ENCODE results near the gene DXO. TPM values are rescaled to one million over a fixed set of nuclear protein-coding genes. Genes with fewer than 3 reads are reported as not detected.

DXO gene
- total and polyA plus RNA-seq, 2 of the 13 experiments (the other 11 are each of a cell fraction or from before 2014, with no cell fraction given): 18.6 to 26.2 TPM

DNA sequence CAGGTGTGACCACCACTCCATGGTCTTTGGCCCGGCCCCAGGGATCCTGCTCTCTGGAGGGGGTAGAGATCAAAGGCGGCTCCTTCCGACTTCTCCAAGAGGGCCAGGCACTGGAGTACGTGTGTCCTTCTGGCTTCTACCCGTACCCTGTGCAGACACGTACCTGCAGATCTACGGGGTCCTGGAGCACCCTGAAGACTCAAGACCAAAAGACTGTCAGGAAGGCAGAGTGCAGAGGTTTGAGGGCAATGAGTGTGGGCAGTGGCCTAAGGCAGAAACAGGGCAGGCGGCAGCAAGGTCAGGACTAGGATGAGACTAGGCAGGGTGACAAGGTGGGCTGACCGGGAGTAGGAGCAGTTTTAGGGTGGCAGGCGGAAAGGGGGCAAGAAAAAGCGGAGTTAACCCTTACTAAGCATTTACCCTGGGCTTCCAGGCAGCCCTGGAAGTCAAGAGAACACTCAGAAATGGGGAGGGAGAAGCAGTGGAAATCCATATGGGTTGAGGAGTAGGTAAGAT is 25.5 kb downstream of the DXO start (continued):
- TF ChIP-seq ZNF652 (CRISPR knock-in tag; IDR thresholded peaks at IDR 0.05; ENCODE audit: borderline replicate concordance, low read depth): peak; percentile 60; the same call in 1 of the 2 replicates
- TF ChIP-seq, protein P1, sequence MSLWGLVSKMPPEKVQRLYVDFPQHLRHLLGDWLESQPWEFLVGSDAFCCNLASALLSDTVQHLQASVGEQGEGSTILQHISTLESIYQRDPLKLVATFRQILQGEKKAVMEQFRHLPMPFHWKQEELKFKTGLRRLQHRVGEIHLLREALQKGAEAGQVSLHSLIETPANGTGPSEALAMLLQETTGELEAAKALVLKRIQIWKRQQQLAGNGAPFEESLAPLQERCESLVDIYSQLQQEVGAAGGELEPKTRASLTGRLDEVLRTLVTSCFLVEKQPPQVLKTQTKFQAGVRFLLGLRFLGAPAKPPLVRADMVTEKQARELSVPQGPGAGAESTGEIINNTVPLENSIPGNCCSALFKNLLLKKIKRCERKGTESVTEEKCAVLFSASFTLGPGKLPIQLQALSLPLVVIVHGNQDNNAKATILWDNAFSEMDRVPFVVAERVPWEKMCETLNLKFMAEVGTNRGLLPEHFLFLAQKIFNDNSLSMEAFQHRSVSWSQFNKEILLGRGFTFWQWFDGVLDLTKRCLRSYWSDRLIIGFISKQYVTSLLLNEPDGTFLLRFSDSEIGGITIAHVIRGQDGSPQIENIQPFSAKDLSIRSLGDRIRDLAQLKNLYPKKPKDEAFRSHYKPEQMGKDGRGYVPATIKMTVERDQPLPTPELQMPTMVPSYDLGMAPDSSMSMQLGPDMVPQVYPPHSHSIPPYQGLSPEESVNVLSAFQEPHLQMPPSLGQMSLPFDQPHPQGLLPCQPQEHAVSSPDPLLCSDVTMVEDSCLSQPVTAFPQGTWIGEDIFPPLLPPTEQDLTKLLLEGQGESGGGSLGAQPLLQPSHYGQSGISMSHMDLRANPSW (CRISPR knock-in tag; IDR thresholded peaks at IDR 0.05; ENCODE audit: borderline replicate concordance): no peak
- 0 out of 2 replicates have a peak, but pooled peaks have one; percentile 18 for TF ChIP-seq ATF7-NPFF (CRISPR knock-in tag; IDR thresholded peaks at IDR 0.05; ENCODE audit: low read depth)
- no peak for TF ChIP-seq SOX6 (IDR thresholded peaks at IDR 0.05)
- no peak for TF ChIP-seq SOX6 (CRISPR knock-in tag; IDR thresholded peaks at IDR 0.05)
- no peak for TF ChIP-seq GTF2F1 (IDR thresholded peaks at IDR 0.05; ENCODE audit: low read length)
- TF ChIP-seq CCDC6 (CRISPR knock-in tag; IDR thresholded peaks at IDR 0.05): 0 out of 2 replicates have a peak, but pooled peaks have one; percentile 8
- TF ChIP-seq ZNF510 (CRISPR knock-in tag; IDR thresholded peaks at IDR 0.05; ENCODE audit: low read depth): no peak
- peak; percentile 31; the same call in 1 of the 2 replicates for TF ChIP-seq ZNF333 (CRISPR knock-in tag; IDR thresholded peaks at IDR 0.05; ENCODE audit: borderline replicate concordance)
- TF ChIP-seq, protein P2, sequence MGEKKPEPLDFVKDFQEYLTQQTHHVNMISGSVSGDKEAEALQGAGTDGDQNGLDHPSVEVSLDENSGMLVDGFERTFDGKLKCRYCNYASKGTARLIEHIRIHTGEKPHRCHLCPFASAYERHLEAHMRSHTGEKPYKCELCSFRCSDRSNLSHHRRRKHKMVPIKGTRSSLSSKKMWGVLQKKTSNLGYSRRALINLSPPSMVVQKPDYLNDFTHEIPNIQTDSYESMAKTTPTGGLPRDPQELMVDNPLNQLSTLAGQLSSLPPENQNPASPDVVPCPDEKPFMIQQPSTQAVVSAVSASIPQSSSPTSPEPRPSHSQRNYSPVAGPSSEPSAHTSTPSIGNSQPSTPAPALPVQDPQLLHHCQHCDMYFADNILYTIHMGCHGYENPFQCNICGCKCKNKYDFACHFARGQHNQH (CRISPR knock-in tag; IDR thresholded peaks at IDR 0.05): no peak
- TF ChIP-seq KMT2B (CRISPR knock-in tag; IDR thresholded peaks at IDR 0.05): no peak
- TF ChIP-seq, protein P3, sequence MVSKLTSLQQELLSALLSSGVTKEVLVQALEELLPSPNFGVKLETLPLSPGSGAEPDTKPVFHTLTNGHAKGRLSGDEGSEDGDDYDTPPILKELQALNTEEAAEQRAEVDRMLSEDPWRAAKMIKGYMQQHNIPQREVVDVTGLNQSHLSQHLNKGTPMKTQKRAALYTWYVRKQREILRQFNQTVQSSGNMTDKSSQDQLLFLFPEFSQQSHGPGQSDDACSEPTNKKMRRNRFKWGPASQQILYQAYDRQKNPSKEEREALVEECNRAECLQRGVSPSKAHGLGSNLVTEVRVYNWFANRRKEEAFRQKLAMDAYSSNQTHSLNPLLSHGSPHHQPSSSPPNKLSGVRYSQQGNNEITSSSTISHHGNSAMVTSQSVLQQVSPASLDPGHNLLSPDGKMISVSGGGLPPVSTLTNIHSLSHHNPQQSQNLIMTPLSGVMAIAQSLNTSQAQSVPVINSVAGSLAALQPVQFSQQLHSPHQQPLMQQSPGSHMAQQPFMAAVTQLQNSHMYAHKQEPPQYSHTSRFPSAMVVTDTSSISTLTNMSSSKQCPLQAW (CRISPR knock-in tag; IDR thresholded peaks at IDR 0.05): no peak
- TF ChIP-seq U2AF1 (optimal IDR thresholded peaks at IDR 0.05; ENCODE audit: low read depth, low read length): no peak
- TF ChIP-seq TCF7L2 (IDR thresholded peaks at IDR 0.05; ENCODE audit: low read depth, low read length): peak; percentile 28; the same call in 1 of the 2 replicates
- TF ChIP-seq RFXANK (CRISPR knock-in tag; IDR thresholded peaks at IDR 0.05): no peak
- TF ChIP-seq, protein P4, sequence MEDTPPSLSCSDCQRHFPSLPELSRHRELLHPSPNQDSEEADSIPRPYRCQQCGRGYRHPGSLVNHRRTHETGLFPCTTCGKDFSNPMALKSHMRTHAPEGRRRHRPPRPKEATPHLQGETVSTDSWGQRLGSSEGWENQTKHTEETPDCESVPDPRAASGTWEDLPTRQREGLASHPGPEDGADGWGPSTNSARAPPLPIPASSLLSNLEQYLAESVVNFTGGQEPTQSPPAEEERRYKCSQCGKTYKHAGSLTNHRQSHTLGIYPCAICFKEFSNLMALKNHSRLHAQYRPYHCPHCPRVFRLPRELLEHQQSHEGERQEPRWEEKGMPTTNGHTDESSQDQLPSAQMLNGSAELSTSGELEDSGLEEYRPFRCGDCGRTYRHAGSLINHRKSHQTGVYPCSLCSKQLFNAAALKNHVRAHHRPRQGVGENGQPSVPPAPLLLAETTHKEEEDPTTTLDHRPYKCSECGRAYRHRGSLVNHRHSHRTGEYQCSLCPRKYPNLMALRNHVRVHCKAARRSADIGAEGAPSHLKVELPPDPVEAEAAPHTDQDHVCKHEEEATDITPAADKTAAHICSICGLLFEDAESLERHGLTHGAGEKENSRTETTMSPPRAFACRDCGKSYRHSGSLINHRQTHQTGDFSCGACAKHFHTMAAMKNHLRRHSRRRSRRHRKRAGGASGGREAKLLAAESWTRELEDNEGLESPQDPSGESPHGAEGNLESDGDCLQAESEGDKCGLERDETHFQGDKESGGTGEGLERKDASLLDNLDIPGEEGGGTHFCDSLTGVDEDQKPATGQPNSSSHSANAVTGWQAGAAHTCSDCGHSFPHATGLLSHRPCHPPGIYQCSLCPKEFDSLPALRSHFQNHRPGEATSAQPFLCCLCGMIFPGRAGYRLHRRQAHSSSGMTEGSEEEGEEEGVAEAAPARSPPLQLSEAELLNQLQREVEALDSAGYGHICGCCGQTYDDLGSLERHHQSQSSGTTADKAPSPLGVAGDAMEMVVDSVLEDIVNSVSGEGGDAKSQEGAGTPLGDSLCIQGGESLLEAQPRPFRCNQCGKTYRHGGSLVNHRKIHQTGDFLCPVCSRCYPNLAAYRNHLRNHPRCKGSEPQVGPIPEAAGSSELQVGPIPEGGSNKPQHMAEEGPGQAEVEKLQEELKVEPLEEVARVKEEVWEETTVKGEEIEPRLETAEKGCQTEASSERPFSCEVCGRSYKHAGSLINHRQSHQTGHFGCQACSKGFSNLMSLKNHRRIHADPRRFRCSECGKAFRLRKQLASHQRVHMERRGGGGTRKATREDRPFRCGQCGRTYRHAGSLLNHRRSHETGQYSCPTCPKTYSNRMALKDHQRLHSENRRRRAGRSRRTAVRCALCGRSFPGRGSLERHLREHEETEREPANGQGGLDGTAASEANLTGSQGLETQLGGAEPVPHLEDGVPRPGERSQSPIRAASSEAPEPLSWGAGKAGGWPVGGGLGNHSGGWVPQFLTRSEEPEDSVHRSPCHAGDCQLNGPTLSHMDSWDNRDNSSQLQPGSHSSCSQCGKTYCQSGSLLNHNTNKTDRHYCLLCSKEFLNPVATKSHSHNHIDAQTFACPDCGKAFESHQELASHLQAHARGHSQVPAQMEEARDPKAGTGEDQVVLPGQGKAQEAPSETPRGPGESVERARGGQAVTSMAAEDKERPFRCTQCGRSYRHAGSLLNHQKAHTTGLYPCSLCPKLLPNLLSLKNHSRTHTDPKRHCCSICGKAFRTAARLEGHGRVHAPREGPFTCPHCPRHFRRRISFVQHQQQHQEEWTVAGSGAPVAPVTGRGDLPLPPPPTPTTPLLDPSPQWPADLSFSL (CRISPR knock-in tag; IDR thresholded peaks at IDR 0.05): no peak
- no peak for TF ChIP-seq ZNF10 (CRISPR knock-in tag; IDR thresholded peaks at IDR 0.05; ENCODE audit: borderline replicate concordance, low read depth)
- TF ChIP-seq, protein P5, sequence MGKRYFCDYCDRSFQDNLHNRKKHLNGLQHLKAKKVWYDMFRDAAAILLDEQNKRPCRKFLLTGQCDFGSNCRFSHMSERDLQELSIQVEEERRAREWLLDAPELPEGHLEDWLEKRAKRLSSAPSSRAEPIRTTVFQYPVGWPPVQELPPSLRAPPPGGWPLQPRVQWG (CRISPR knock-in tag; IDR thresholded peaks at IDR 0.05; ENCODE audit: borderline replicate concordance, low read depth): no peak

Measured in HepG2 (cell line).